ENCODE results near the gene UBAP1L. TPM values are rescaled to one million over a fixed set of nuclear protein-coding genes. Genes with fewer than 3 reads are reported as not detected.

The UBAP1L gene
- total RNA-seq, 1 donor from 2014 or later, result 10.9 TPM

GRCh38 chr15:65130941-65131340 is 15.9 kb upstream of the UBAP1L start:
- TF ChIP-seq CTCF (IDR thresholded peaks at IDR 0.05; ENCODE audit: unreplicated experiment), result no peak
- Mint-ChIP-seq H3K4me1 (peaks cover 22% of the 10 kb centered on the region), H3K36me3 (peaks cover 25% of the 10 kb centered on the region), H3K27me3 (ENCODE audit: low read depth) (no peaks in the 10 kb centered on the region), H3K27ac (peak overlapping the region; percentile 22), H3K9me3 (no peaks in the 10 kb centered on the region), H3K4me3 (peak overlapping the region; percentile 30)
- DNase-seq (ENCODE audit: low spot score in 2 of 2, unreplicated experiment in 2 of 2), result no peak

- Mint-ChIP-seq H3K36me3 (peaks cover 43% of the 10 kb centered on the region), H3K27ac (no peak overlapping the region), H3K9me3 (no peaks in the 10 kb centered on the region), H3K27me3 (ENCODE audit: low read depth) (no peaks in the 10 kb centered on the region), H3K4me1 (peaks cover 6% of the 10 kb centered on the region), H3K4me3 (no peak overlapping the region)
- TF ChIP-seq CTCF (IDR thresholded peaks at IDR 0.05; ENCODE audit: unreplicated experiment), result no peak
- DNase-seq (ENCODE audit: low spot score in 2 of 2, unreplicated experiment in 2 of 2), result no peak
These were observed 542 bp upstream of the UBAP1L start for GRCh38 chr15:65115542-65115941.

GRCh38 chr15:65110676-65111292 is 4.2 kb downstream of the UBAP1L start:
- TF ChIP-seq CTCF (IDR thresholded peaks at IDR 0.05; ENCODE audit: unreplicated experiment), result no peak
- H3K36me3 Mint-ChIP-seq, result peaks cover 37% of the 10 kb centered on the region
- no peak overlapping the region for H3K4me3 Mint-ChIP-seq
- H3K4me1 Mint-ChIP-seq, result peaks cover 6% of the 10 kb centered on the region
- H3K9me3 Mint-ChIP-seq, result no peaks in the 10 kb centered on the region
- peak overlapping the region; percentile 23 for H3K27ac Mint-ChIP-seq
- no peaks in the 10 kb centered on the region for H3K27me3 Mint-ChIP-seq (ENCODE audit: low read depth)
- DNase-seq (ENCODE audit: low spot score in 2 of 2, unreplicated experiment in 2 of 2), result no peak

GRCh38 chr15:65106011-65106590 is 8.9 kb downstream of the UBAP1L start:
- Mint-ChIP-seq H3K4me1 (peaks cover 5% of the 10 kb centered on the region), H3K27ac (no peak overlapping the region), H3K36me3 (peaks cover 34% of the 10 kb centered on the region), H3K4me3 (no peak overlapping the region), H3K9me3 (no peaks in the 10 kb centered on the region), H3K27me3 (ENCODE audit: low read depth) (no peaks in the 10 kb centered on the region)
- DNase-seq (ENCODE audit: low spot score in 2 of 2, unreplicated experiment in 2 of 2), result no peak
- TF ChIP-seq CTCF (IDR thresholded peaks at IDR 0.05; ENCODE audit: unreplicated experiment), result no peak

GRCh38 chr15:65105038-65105437 is 10.0 kb downstream of the UBAP1L start:
- Mint-ChIP-seq H3K4me3 (no peak overlapping the region), H3K4me1 (no peaks in the 10 kb centered on the region), H3K27ac (no peak overlapping the region), H3K9me3 (no peaks in the 10 kb centered on the region), H3K36me3 (peaks cover 29% of the 10 kb centered on the region), H3K27me3 (ENCODE audit: low read depth) (no peaks in the 10 kb centered on the region)
- no peak for DNase-seq (ENCODE audit: low spot score in 2 of 2, unreplicated experiment in 2 of 2)
- TF ChIP-seq CTCF (IDR thresholded peaks at IDR 0.05; ENCODE audit: unreplicated experiment), result no peak
